GM12801 (cell line): ENCODE data around the gene IL1RL2.

Experiments
- TF ChIP-seq, protein P1 (sequence below): IDR thresholded peaks from one replicate; pipeline ENCODE4 v1.5.1; 2011; ENCODE audit warnings: control low read depth; ENCODE audit not compliant: insufficient read length; ENCODE audit errors: extremely low read depth

The IL1RL2 gene

GRCh38 chr2:102256874-102257462 lies 70.1 kb downstream of the IL1RL2 start:
- TF ChIP-seq, protein P1, sequence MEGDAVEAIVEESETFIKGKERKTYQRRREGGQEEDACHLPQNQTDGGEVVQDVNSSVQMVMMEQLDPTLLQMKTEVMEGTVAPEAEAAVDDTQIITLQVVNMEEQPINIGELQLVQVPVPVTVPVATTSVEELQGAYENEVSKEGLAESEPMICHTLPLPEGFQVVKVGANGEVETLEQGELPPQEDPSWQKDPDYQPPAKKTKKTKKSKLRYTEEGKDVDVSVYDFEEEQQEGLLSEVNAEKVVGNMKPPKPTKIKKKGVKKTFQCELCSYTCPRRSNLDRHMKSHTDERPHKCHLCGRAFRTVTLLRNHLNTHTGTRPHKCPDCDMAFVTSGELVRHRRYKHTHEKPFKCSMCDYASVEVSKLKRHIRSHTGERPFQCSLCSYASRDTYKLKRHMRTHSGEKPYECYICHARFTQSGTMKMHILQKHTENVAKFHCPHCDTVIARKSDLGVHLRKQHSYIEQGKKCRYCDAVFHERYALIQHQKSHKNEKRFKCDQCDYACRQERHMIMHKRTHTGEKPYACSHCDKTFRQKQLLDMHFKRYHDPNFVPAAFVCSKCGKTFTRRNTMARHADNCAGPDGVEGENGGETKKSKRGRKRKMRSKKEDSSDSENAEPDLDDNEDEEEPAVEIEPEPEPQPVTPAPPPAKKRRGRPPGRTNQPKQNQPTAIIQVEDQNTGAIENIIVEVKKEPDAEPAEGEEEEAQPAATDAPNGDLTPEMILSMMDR, result no peak

DNA sequence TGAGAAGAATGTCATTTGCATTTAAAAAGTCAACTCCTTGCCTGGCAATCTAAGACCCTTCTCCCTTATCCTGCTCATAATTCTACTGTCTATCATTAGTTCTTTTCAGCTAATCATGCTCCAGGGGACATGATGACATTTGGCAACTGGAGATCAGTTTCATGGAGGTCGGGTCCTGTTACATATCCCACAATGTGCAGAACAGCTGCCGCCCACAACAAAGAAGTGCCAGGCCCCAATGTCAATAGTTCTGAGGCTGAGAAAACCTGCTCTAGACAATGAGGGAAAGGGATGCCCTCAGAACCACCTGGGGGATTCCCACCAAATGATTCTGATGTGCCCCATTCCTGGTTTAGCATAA lies 71.2 kb downstream of the IL1RL2 start:
- TF ChIP-seq, protein P1, result no peak

- TF ChIP-seq, protein P1, result no peak
Observed at GRCh38 chr2:102258386-102259074, 71.7 kb downstream of the IL1RL2 start.

DNA sequence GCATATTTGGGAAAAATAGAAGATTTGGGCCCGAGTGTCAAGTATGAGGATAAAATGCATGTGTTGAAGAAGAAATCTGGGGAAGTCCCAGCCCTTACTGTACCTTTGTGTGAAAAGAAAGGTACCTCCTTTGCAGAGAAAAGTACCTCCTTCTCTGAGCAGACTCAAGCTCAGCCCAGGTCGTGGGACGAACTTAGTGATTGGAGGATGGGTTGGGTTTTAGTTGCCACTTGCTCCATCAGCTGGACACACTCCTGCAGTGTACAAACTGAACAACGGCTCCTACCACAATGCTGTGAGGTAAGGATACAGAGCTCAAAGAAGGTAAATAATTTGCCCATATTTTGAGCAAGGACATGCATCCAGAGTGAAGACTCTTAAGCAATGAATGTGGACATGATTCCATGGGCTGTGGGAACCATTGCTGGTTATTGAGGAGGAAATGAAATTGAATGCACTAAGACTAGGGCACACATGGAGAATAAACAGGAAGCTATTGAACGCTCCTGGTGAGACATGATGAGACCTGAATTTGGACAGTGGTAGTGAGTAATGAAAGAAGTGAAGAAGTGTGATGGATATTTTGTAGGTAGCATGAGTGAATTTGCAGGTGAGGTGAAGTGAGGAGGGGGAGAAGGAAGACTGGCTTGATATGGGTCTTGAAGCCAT lies 74.8 kb downstream of the IL1RL2 start:
- TF ChIP-seq, protein P1, result no peak

GRCh38 chr2:102262216-102263129 lies 75.7 kb downstream of the IL1RL2 start:
- TF ChIP-seq, protein P1, result no peak

- TF ChIP-seq, protein P1, result no peak
Observed at GRCh38 chr2:102264952-102265351, 78.1 kb downstream of the IL1RL2 start.

- TF ChIP-seq, protein P1, result no peak
Observed at GRCh38 chr2:102266204-102266603, 79.4 kb downstream of the IL1RL2 start.
